ENCODE data around the gene ADCY9. TPM values are rescaled to one million over a fixed set of nuclear protein-coding genes. Genes with fewer than 3 reads are reported as not detected.
"Not testable (repeated sequence)": the region's sequence is repeated elsewhere in the genome, so short reads cannot be mapped to it uniquely, and the experiment has no call there.

The ADCY9 gene
- total RNA-seq, 1 donor from 2014 or later = 30.4 TPM

GRCh38 chr16:4077174-4077649, 39.0 kb downstream of the ADCY9 start:
- peaks cover 19% of the 10 kb centered on the region for H3K4me1 Mint-ChIP-seq (ENCODE audit: low read depth, unreplicated experiment)
- no peaks in the 10 kb centered on the region for H3K36me3 Mint-ChIP-seq (ENCODE audit: unreplicated experiment)
- no peak overlapping the region for H3K4me3 Mint-ChIP-seq (ENCODE audit: unreplicated experiment)
- no peak for DNase-seq
- H3K9me3 Mint-ChIP-seq (ENCODE audit: unreplicated experiment) = peaks cover 10% of the 10 kb centered on the region
- H3K27ac Mint-ChIP-seq (ENCODE audit: unreplicated experiment) = no peak overlapping the region
- peaks cover 10% of the 10 kb centered on the region for H3K27me3 Mint-ChIP-seq (ENCODE audit: unreplicated experiment)
- TF ChIP-seq CTCF (IDR thresholded peaks at IDR 0.05; ENCODE audit: partially characterized antibody, unreplicated experiment) = no peak

GRCh38 chr16:4075534-4075933, 40.7 kb downstream of the ADCY9 start:
- Mint-ChIP-seq H3K27ac (ENCODE audit: unreplicated experiment) (no peak overlapping the region), H3K9me3 (ENCODE audit: unreplicated experiment) (no peaks in the 10 kb centered on the region), H3K27me3 (ENCODE audit: unreplicated experiment) (peaks cover 1% of the 10 kb centered on the region), H3K36me3 (ENCODE audit: unreplicated experiment) (no peaks in the 10 kb centered on the region), H3K4me3 (ENCODE audit: unreplicated experiment) (no peak overlapping the region), H3K4me1 (ENCODE audit: low read depth, unreplicated experiment) (peaks cover 7% of the 10 kb centered on the region)
- TF ChIP-seq CTCF (IDR thresholded peaks at IDR 0.05; ENCODE audit: partially characterized antibody, unreplicated experiment) = no peak
- DNase-seq = no peak

GRCh38 chr16:4073150-4073549, 43.1 kb downstream of the ADCY9 start:
- not testable (repeated sequence) for H3K4me1 Mint-ChIP-seq (ENCODE audit: low read depth, unreplicated experiment); H3K4me3 Mint-ChIP-seq (ENCODE audit: unreplicated experiment); H3K36me3 Mint-ChIP-seq (ENCODE audit: unreplicated experiment); H3K9me3 Mint-ChIP-seq (ENCODE audit: unreplicated experiment); H3K27me3 Mint-ChIP-seq (ENCODE audit: unreplicated experiment); H3K27ac Mint-ChIP-seq (ENCODE audit: unreplicated experiment); DNase-seq

GRCh38 chr16:4071686-4072561, 44.3 kb downstream of the ADCY9 start:
- no peaks in the 10 kb centered on the region for H3K36me3 Mint-ChIP-seq (ENCODE audit: unreplicated experiment)
- no peaks in the 10 kb centered on the region for H3K27me3 Mint-ChIP-seq (ENCODE audit: unreplicated experiment)
- peaks cover 7% of the 10 kb centered on the region for H3K4me1 Mint-ChIP-seq (ENCODE audit: low read depth, unreplicated experiment)
- no peak overlapping the region for H3K27ac Mint-ChIP-seq (ENCODE audit: unreplicated experiment)
- H3K4me3 Mint-ChIP-seq (ENCODE audit: unreplicated experiment) = no peak overlapping the region
- no peak for TF ChIP-seq CTCF (IDR thresholded peaks at IDR 0.05; ENCODE audit: partially characterized antibody, unreplicated experiment)
- no peak for DNase-seq
- H3K9me3 Mint-ChIP-seq (ENCODE audit: unreplicated experiment) = no peaks in the 10 kb centered on the region

GRCh38 chr16:4070936-4071335, 45.3 kb downstream of the ADCY9 start:
- Mint-ChIP-seq H3K27ac (ENCODE audit: unreplicated experiment) (no peak overlapping the region), H3K4me3 (ENCODE audit: unreplicated experiment) (no peak overlapping the region), H3K4me1 (ENCODE audit: low read depth, unreplicated experiment) (peaks cover 7% of the 10 kb centered on the region), H3K27me3 (ENCODE audit: unreplicated experiment) (no peaks in the 10 kb centered on the region), H3K9me3 (ENCODE audit: unreplicated experiment) (no peaks in the 10 kb centered on the region), H3K36me3 (ENCODE audit: unreplicated experiment) (no peaks in the 10 kb centered on the region)
- no peak for DNase-seq
- TF ChIP-seq CTCF (IDR thresholded peaks at IDR 0.05; ENCODE audit: partially characterized antibody, unreplicated experiment) = no peak
